ENCODE data around the gene ABCC8.
A peak's percentile ranks its signal among the peaks of the same experiment; 100 is the strongest.

The ABCC8 gene

DNA sequence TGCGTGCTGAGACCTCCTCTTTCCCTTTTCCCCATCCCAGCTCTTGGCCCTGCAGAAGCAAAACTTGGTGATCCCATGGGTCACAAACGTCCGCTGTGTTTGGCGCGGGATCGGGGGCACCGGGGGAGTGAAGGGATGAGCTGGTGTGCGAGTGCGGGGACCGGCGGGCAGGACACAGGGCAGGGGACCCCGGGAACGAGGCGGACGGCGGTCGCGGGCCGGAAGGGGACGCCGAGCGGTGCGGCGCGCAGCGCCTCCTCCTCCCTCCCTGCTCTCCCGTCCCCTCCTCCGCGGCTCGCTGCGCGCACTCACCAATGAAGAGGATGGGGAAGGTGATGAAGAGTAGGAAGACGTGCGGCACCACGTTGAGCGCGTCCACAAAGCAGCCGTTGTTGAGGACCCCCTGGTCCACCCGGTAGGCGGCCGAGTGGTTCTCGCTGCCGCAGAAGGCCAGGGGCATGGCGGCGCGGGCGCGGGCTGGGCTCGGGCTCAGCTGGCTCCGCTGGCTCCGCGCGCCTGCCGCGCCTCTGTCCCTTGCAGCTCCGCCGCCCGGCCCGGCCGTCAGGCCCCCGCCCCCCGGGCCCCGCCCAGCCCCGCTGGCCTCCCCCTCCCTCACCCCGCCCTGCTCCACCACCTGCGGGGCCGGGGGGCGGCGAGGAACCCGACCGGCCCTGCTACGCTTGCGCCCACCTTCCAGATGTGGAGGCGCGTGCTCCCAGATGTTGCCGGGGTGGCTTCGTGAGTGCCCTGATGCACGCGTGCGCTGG, at the start of gene ABCC8:
ABCC8 (minus strand) TSS at position 529 of the 767 bp plus-strand sequence; CDS start at position 460, 69 bp downstream.
- peak in 15 of 56 donors; percentile 2 to 66 (median 21) for DNase-seq

DNA sequence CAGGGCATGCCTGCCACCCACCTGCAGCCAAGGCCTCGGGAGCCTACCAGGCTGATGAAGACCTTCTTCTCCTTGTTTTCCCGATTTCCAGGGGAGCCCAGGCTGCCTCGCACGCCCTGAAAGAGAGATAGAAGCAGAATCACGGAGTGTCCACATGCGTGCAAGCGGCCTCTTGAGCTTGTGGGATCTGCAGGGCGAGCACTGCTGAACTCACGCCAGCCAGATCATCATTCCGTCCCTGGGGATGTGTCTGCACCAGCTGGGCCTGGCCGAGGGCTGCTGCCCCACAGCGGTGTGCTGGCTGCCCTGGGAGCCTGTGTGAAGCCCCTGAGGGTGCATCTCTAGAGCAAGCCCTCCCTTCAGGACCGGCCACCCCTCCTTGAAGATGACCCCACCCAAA, 49.7 kb upstream of the ABCC8 start:
- DNase-seq = peak in 4 of 56 donors; percentile 8 to 37 (median 22)

DNA sequence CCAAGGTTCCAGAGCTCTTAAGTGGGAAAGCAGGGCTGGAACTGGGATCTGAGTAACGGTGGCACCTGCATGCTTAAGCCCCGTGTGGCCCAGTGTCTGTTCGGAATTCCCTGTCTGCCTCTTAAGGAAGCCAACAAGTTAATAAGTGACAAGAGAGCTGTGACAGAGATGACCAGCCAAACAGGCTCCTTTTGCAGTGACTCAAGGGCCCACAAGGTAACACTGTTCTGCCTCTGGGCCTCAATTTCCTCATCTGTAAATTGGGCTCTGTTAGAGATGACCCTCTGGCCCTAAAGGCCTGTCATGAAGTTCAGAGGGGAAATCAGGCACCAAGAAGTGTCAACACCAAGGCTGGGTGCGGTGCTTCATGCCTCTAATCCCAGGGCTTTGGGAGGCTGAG, 48.9 kb upstream of the ABCC8 start:
- DNase-seq = no peak

GRCh38 chr11:17524221-17524620, 47.6 kb upstream of the ABCC8 start:
- DNase-seq = no peak

DNA sequence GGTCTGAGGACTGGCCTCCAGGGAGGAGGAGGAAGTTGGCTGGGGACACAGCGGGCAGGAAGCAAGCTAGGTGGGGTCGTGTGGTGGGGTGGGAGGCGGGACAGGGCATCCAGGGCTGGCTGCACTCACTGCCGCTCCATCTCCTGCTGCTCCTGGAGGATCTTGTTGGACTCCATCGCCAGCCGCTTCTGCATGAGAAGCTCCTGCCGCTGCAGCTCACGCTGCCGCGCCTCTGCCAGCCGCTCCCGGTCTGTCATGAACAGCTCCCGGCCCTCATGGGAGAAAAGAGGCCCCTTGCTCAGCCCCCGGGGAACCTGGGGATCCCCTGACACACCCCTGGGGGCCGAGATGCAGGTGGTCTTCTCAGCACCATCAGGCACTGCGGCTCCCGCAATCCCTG, 46.0 kb upstream of the ABCC8 start:
- no peak for DNase-seq

DNA sequence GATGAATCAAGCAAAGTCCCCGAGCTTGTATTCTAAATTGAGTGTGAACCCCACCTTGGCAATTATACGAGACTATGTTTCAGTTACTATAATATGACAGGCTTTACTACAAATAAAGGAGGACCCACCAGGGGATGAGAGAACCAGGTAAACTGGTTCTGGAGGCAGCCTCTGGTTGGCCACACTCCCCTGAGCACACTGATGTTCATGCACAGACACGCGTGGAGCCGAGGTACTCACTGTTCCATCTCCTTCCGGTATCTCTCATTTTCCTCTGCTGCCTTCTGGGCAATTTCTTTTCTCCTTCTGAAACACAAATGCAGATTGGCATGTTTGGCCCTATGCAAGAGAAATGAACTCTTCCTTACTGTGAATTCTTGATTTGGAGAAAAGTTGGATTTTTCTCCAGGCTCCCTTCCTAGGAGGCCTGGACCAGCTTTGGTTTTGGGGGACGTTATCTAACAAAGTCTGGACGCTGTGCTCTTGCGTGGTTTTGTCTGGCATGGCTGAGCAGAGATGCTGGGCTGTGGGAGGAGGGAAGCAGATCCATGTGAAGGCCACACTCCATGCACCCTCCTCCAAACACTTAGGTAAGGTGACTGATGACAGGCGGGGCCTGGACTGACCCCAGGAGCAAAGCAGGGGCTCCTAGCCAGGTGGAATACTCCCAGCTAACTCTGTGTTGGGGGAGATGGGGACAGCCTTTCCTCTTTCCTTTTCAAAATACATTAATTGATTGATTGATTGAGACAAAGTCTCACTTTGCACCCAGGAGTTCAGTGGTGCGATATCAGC, 44.7 kb upstream of the ABCC8 start:
- DNase-seq = no peak

- DNase-seq = peak in 33 of 56 donors; percentile 8 to 67 (median 30)
Measured at GRCh38 chr11:17519061-17519885, 42.6 kb upstream of the ABCC8 start.

DNA sequence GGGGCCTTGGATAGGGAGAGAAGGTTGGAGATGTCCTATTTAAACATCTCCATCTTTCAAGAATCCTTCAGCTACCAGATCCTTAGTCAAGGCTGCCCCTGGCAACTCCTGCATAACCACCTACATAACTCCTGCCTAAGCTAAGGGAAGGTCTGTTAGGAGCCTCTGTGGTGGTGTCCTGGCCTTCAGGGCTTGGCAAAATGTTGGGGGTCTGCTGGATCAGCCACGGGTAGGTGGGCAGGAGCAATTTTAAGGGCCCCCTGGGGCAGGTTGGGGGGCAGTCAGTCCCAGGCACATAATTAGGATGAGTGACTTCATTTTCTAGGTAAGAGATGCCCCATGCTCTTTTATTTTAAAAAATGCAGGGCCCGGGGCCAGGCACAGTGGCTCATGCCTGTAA, 41.7 kb upstream of the ABCC8 start:
- DNase-seq = no peak

DNA sequence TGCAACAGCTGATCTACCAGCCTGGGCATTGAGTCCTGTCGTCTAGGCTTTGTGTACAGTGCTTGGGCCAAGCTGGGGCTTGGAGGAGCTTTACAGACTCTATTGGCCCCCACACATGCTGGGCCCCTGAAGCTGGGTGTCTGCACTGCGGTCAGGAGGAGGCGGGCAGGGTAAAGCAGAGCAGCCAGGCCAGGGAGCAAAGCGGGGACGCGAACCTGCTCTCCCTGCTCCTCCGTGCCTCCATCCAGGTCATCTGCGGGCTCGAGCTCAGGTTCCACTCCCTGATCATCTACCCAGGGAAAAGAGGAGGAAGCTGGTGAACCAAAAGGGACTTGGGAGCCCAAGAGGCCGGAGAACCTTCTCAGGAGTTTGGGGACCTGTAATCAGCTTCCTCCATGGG, 40.5 kb upstream of the ABCC8 start:
- peak in 1 of 56 donors; percentile 42 for DNase-seq

DNA sequence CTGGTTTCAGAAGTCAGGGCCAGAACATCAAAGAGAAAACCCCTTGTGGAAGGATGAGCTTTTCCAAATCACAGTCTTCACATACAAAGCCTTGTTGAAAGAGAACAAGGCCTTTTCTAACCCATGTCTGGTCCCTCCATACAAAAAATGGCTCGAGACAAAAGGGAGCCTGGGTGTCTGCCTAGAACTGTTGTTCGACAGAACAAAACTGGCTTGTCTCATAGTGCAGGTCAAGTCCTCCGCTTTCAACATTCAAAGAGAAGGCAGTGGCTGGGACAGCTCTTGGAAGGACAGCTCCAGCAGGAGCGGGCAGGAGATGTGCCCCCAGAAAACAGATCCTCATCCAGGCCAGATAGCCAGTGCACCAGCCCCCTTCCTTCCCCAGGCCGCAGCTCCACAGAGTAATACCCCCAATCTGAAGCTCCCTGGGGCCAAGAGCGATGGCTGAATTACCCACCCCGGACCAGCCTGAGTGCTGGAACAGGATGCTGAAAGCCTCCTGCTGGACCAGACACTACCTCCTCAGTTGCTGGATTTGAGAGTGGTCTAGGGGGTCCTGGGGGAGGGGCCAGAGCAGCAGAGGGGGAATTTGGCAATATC, 40.0 kb upstream of the ABCC8 start:
- DNase-seq = peak in 44 of 56 donors; percentile 3 to 78 (median 42)

GRCh38 chr11:17515443-17516176, 39.0 kb upstream of the ABCC8 start:
- no peak for DNase-seq

DNA sequence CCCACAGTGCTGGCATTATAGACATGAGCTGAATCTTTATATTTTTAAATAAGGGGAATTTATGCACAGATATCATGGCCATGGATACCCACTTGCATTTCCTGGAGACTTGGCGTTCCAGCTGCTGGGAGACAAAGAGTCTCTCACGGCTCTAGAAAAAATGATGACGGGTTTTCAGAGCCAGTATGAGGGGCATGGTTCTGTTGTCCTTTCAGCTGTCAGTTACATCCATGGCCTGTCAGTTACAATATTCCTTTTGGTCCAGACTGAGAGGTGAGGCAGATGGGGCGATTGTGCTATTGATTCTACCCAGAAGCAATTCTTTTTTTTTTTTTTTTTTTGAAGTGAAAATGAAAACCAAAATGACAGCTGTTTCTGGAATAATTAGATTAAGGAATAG, 37.8 kb upstream of the ABCC8 start:
- DNase-seq = no peak

DNA sequence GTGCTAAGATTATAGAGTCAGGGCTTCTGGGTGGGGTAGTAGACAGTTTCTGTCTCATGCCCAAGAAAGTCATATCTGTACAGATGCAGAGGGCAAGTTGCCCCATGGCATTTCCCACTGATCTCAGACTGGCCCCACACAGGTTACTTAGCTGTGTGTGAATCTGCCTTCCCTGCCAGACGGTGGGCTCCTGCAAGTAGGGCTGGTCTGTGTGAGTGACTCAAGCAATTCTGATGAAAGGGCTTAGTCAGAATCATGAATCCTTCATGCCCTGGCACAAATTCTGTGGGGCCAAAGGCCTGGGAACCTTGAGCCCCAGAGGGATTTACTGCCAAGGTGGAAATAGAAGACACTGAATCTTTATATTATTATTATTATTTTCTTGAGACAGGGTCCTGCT, 37.2 kb upstream of the ABCC8 start:
- no peak for DNase-seq

DNA sequence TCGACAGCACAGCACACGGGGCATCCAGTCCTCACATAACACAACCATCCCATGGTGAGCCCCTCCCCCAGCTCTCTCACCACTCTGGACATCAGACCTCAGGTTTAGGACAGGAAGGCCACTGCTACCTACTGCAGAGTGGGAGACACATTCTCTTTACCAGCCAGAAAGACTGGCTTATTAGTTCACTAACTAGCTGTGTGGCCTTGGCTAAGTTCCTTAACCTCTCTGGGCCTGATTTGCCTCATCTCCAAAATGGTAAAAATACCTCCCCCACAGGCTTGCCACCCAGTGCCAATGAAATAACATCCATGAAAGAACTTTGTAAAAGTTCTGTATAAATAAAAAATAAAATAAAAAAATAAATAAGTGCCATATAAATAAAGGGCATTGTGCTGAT, 35.5 kb upstream of the ABCC8 start:
- no peak for DNase-seq

- DNase-seq = no peak
Measured at GRCh38 chr11:17511571-17511970, 34.9 kb upstream of the ABCC8 start.

GRCh38 chr11:17510507-17511206, 34.0 kb upstream of the ABCC8 start:
- DNase-seq = no peak

DNA sequence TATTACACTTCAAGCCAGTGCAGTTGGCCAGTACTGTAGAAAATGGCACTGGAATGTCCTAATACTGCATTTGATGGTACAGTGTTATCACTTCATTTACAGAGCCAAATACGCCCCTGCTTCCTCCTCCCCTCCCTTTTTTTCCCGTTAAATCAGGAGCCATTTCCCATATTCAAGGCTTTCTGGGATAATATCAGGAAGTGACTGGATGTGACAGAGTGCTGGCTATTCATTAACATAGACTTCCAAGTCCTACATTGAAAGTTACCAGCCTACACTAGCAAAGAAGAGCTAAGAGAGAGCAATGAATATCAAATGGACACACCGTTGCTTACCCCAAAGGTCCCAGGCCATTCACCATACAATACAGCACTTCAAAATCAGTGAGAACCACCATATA, 32.1 kb upstream of the ABCC8 start:
- no peak for DNase-seq

GRCh38 chr11:17508306-17508705, 31.7 kb upstream of the ABCC8 start:
- no peak for DNase-seq

- no peak for DNase-seq
Measured at GRCh38 chr11:17507773-17508172, 31.1 kb upstream of the ABCC8 start.

GRCh38 chr11:17506942-17507341, 30.3 kb upstream of the ABCC8 start:
- DNase-seq = no peak
